Superior temporal gyrus (tissue), 1 donor: ENCODE measurements around the gene ZNF138.
"Not testable (repeated sequence)": the region's sequence is repeated elsewhere in the genome, so short reads cannot be mapped to it uniquely, and the experiment has no call there.

Experiments
- DNase-seq: peaks from one replicate; pipeline ENCODE4 v3.0.0-alpha.2; 2016; ENCODE audit errors: extremely low spot score

Gene ZNF138

GRCh38 chr7:64838051-64838450 is 43.8 kb downstream of the ZNF138 start:
- not testable (repeated sequence) for DNase-seq

- DNase-seq = no peak
Observed at GRCh38 chr7:64838691-64839090, 44.5 kb downstream of the ZNF138 start.

- no peak for DNase-seq
Observed at GRCh38 chr7:64839910-64840309, 45.7 kb downstream of the ZNF138 start.

- peak; percentile 5 for DNase-seq
Observed at GRCh38 chr7:64849250-64849923, 55.2 kb downstream of the ZNF138 start.

- DNase-seq = no peak
Observed at GRCh38 chr7:64849924-64850499, 55.8 kb downstream of the ZNF138 start.

- no peak for DNase-seq
Observed at GRCh38 chr7:64853679-64854078, 59.5 kb downstream of the ZNF138 start.

- DNase-seq = no peak
Observed at GRCh38 chr7:64854969-64855368, 60.7 kb downstream of the ZNF138 start.

GRCh38 chr7:64863021-64863420 is 68.8 kb downstream of the ZNF138 start:
- no peak for DNase-seq

- DNase-seq = not testable (repeated sequence)
Observed at GRCh38 chr7:64863530-64863929, 69.3 kb downstream of the ZNF138 start.

GRCh38 chr7:64863969-64864368 is 69.7 kb downstream of the ZNF138 start:
- no peak for DNase-seq

- no peak for DNase-seq
Observed at GRCh38 chr7:64867863-64868440, 73.7 kb downstream of the ZNF138 start.

GRCh38 chr7:64868499-64868898 is 74.3 kb downstream of the ZNF138 start:
- DNase-seq = no peak

- DNase-seq = no peak
Observed at GRCh38 chr7:64869121-64869725, 75.0 kb downstream of the ZNF138 start.

- DNase-seq = no peak
Observed at GRCh38 chr7:64869912-64870562, 75.8 kb downstream of the ZNF138 start.

GRCh38 chr7:64870656-64871055 is 76.4 kb downstream of the ZNF138 start:
- DNase-seq = no peak

GRCh38 chr7:64871761-64872160 is 77.5 kb downstream of the ZNF138 start:
- no peak for DNase-seq

GRCh38 chr7:64872351-64873154 is 78.3 kb downstream of the ZNF138 start:
- DNase-seq = no peak

GRCh38 chr7:64873155-64873500 is 78.9 kb downstream of the ZNF138 start:
- no peak for DNase-seq

- DNase-seq = no peak
Observed at GRCh38 chr7:64873517-64873916, 79.3 kb downstream of the ZNF138 start.

- no peak for DNase-seq
Observed at GRCh38 chr7:64874114-64874513, 79.9 kb downstream of the ZNF138 start.

- DNase-seq = no peak
Observed at GRCh38 chr7:64874562-64875250, 80.5 kb downstream of the ZNF138 start.
